Astrocyte of the spinal cord (primary cell): Measurements from ENCODE around the gene PTPRN2.

Experiments used
- DNase-seq: peaks from one replicate; pipeline ENCODE4 v3.0.0; 2011; ENCODE audit warnings: low read depth, low spot score
- H3K4me3 ChIP-seq: 2 replicates; pipeline ENCODE4 v1.5.1; 2011; ENCODE audit warnings: low read depth, mild to moderate bottlenecking, low read length, moderate library complexity
- in situ Hi-C: cut with HindIII; loops from 2 replicates; pipeline ENCODE4 v1.10.0; 2017; ENCODE audit warnings: low sequenced_read_pairs
- TF ChIP-seq, protein P1 (sequence below): IDR thresholded peaks from 2 replicates; pipeline ENCODE4 v1.5.1; 2012; ENCODE audit warnings: low read depth, mild to moderate bottlenecking, low read length, inconsistent platforms

Gene PTPRN2

DNA sequence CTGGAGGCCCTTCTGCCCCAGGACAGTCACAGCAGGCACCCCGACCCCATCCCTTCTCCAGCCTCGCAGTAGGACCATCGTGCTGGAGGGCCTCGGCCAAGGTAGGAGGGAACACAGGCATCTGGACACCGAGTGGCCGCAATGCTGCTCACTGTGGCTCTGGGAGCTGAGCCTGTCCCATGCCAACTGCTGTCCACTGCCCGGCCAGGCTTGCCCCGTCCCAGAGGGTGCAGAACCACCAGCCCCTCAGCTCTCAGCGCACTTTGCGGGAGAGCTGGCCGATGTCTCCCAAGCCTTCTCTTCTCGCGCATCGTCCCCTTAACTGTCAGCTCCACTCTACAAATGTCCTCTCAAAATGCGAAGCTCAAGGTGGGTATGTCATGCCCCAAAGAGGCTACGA is 197.2 kb downstream of the PTPRN2 start:
- TF ChIP-seq, protein P1, sequence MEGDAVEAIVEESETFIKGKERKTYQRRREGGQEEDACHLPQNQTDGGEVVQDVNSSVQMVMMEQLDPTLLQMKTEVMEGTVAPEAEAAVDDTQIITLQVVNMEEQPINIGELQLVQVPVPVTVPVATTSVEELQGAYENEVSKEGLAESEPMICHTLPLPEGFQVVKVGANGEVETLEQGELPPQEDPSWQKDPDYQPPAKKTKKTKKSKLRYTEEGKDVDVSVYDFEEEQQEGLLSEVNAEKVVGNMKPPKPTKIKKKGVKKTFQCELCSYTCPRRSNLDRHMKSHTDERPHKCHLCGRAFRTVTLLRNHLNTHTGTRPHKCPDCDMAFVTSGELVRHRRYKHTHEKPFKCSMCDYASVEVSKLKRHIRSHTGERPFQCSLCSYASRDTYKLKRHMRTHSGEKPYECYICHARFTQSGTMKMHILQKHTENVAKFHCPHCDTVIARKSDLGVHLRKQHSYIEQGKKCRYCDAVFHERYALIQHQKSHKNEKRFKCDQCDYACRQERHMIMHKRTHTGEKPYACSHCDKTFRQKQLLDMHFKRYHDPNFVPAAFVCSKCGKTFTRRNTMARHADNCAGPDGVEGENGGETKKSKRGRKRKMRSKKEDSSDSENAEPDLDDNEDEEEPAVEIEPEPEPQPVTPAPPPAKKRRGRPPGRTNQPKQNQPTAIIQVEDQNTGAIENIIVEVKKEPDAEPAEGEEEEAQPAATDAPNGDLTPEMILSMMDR = no peak
- no peak overlapping the region for H3K4me3 ChIP-seq
- in situ Hi-C loops = no loop called here
- no peak for DNase-seq

DNA sequence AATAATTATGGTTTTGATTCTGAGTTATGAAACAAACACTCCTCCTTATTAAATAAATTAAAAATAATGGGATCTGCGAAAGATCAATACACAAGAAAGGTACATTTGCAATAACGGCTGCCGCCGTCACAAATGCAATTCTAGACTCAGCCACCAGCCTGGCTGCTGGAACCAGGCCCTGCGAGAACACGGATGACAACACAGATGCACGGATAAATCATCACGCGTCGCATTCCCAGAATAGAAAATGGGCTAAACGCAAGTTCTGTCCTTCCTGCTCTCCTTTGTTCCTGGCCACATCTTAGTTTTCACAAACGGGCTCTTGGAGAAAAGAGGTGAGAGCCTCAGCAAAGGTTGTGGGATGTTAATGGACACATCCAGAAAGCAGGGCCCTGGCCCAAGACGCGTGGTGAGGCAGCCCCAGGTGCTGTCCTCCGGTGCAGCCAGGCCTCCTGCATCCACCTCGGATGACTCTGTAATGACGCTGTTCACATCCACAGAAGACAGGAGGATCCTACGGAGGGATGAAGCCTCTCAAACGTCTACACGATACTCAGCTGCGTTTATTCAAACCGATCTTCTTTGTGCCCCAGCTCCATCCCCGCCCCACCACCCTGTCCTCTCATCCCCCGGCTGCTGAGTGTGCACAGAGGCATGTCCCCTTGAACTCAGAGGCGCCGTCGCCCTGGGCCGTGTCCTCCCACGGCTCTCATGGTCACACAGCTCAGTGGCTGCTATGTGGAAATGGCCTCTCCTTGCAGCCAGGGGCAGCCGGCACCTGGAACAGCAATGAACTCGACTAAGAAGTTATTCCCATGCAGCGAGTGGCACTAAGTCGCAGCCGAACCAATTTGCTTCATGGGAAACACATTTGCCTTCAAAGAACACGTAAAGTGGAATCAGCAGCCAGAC is 197.9 kb downstream of the PTPRN2 start:
- H3K4me3 ChIP-seq = no peak overlapping the region
- TF ChIP-seq, protein P1 = no peak
- DNase-seq = no peak
- in situ Hi-C loops = no loop called here

DNA sequence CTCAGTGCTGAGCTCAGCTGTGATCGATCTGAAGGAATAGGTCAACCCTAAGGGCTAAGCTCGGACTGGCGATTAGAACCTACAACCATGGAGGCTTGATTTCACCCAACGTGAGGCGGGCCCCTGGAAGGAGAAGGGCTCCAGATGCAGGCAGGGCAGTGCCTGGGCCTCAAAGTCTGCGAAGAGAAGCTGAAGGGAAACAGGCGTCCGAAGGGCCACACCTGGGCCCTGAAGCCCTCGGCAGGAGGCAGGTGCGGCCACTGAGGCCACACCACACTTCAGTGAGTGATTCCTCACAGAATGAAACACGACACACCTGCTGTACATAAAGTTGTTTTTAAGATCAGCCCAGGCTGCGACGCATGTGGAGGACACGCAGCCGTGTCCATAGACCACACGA is 198.7 kb downstream of the PTPRN2 start:
- TF ChIP-seq, protein P1 = no peak
- DNase-seq = no peak
- in situ Hi-C loops = no loop called here
- no peak overlapping the region for H3K4me3 ChIP-seq

DNA sequence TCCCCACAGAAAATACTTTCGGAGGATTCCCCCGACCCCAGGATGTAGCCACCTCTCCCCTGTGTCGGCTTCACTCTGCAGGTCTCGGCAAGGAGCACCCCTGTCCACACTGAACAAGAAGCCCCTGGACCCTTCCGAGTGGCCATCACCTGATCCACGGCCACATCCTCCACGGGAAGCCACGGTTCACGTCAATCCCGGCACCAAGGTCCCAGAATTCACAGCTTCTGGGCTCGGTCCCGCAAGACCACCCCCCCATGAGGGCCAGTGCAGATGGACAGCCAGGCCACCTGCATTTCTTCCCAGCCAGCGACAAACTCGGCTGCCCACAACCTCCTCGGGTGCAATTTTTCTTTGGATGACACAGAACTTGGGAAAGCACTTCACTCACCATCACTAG is 199.6 kb downstream of the PTPRN2 start:
- TF ChIP-seq, protein P1 = no peak
- in situ Hi-C loops = no loop called here
- DNase-seq = no peak
- no peak overlapping the region for H3K4me3 ChIP-seq

DNA sequence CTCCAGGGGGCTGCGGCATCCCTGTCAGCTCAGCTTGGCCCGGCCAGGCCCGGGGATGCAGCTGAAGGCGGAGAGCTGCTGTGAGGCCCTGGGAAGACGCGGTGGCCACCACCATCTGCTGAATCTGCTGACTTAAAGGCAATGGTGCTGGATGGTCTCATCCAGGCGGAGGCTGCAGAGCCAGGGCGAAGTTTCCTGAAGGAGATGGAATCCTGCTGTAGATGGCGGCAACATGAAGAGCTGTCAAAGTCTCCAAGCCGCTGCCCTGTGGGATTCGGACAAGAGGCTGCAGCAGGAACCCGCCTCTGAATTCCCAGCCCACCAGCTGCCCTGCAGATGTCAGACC is 200.1 kb downstream of the PTPRN2 start:
- H3K4me3 ChIP-seq = no peak overlapping the region
- TF ChIP-seq, protein P1 = no peak
- DNase-seq = no peak
- in situ Hi-C loops = no loop called here

DNA sequence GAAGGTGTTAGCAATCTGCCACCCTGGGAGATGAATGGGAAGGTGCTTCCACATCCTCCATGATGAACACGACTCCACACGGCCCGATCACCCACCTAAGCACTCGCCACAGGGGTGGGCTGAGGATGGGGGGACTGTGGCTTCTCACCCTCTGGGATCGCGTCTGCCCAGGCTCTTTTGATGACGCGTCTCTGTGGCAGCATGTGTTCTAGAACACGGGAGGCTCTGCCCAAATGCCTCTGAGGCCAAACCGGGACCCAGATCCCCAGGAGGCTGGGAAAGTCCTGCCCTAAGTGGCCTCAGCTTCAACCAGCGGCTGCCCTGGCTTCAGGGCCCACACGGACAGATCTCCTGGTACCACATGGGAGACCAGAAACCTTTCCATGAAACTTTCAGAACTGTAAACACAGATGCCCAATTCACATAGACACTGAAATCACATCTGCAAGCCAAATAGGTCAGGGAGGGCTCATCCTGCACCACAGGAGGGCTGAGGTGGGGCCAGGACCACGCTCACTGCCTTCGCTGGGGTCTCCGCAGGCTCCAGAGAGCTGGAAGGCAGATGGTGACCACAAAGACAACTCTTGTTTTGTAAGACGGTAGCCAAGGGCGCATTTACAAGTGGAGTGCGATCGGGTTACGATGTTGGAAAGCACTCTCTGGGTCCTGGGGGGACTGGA is 200.6 kb downstream of the PTPRN2 start:
- in situ Hi-C loops = no loop called here
- no peak for DNase-seq
- TF ChIP-seq, protein P1 = no peak
- no peak overlapping the region for H3K4me3 ChIP-seq
